A549 (cell line): ENCODE data around the gene EDA. TPM values are rescaled to one million over a fixed set of nuclear protein-coding genes. Genes with fewer than 3 reads are reported as not detected.

ENCODE experiments used
- ATAC-seq, 2 experiments: fragments of 200-7000 bp in 1 of 2; fragments of >200 bp in 1 of 2; cut with Nextera tagmentation in 1 of 2; cut with Tn5 transposase in 1 of 2; 3 replicates each; pipeline versions ENCODE4 v1.8.0 to v1.9.1; 2018 to 2020; ENCODE audit warnings: mild to moderate bottlenecking in 1 of 2, moderate library complexity in 1 of 2
- CTCF ChIA-PET: fragments of 300-600 bp; sonication (Branson Sonifier 250); formaldehyde crosslinking; extraction: SDS; loops from one replicate; lab custom pipeline; 2021; ENCODE audit warnings: antibody characterized with exemption, inconsistent platforms; lab: Yijun Ruan, JAX
- POLR2A ChIA-PET: fragments of 350-600 bp; formaldehyde crosslinking; extraction: SDS; loops from one replicate; lab custom pipeline; 2021; ENCODE audit warnings: antibody characterized with exemption, inconsistent platforms; lab: Yijun Ruan, JAX
- DNase-seq, 2 experiments: peaks; one replicate each; pipeline versions ENCODE4 v3.0.0 to v3.0.0-alpha.2; 2011 to 2016; ENCODE audit warnings: low read depth in 1 of 2, low spot score in 1 of 2
- FAIRE-seq: peaks from 2 replicates; lab custom pipeline; 2011; peaks lifted over from hg19 to GRCh38; lab: Jason Lieb, UNC
- H3K27ac ChIP-seq, 2 experiments: fragments of >200 bp; sonication (Bioruptor Twin); formaldehyde crosslinking; 3 replicates each; pipeline ENCODE4 v1.5.1; 2016 to 2017
- H3K4me1 ChIP-seq: fragments of >200 bp; sonication (Bioruptor Twin); formaldehyde crosslinking; 3 replicates; pipeline ENCODE4 v1.6.1; 2016
- H3K4me2 ChIP-seq: fragments of >200 bp; sonication (Bioruptor Twin); formaldehyde crosslinking; 3 replicates; pipeline ENCODE4 v1.6.1; 2016
- H3K4me3 ChIP-seq: fragments of >200 bp; sonication (Bioruptor Twin); formaldehyde crosslinking; 3 replicates; pipeline ENCODE4 v1.5.1; 2016
- H3K9me3 ChIP-seq: fragments of >200 bp; sonication (Bioruptor Twin); formaldehyde crosslinking; 3 replicates; pipeline ENCODE4 v1.6.1; 2016
- CBX8 ChIP-seq: fragments of 200-600 bp; sonication (generic); IDR thresholded peaks from 2 replicates; pipeline ENCODE4 v1.6.1; 2016
- EHF ChIP-seq: fragments of 250-450 bp; sonication (Bioruptor Pico); IDR thresholded peaks from 2 replicates; pipeline ENCODE4 v1.5.0; 2020; ENCODE audit warnings: mild to moderate bottlenecking
- GATA3 ChIP-seq: IDR thresholded peaks from 2 replicates; pipeline ENCODE4 v1.6.1; 2012; ENCODE audit warnings: borderline replicate concordance
- KDM5A ChIP-seq: fragments of 200-600 bp; sonication (generic); IDR thresholded peaks from 2 replicates; pipeline ENCODE4 v1.6.1; 2016; ENCODE audit warnings: antibody characterized with exemption, mild to moderate bottlenecking
- NPAS2 ChIP-seq: fragments of 250-450 bp; sonication (Bioruptor Pico); IDR thresholded peaks from 2 replicates; pipeline ENCODE4 v1.8.0; 2022; ENCODE audit warnings: mild to moderate bottlenecking, moderate library complexity, borderline replicate concordance
- NR3C1 ChIP-seq: fragments of >200 bp; sonication (Bioruptor Twin); formaldehyde crosslinking; IDR thresholded peaks from 3 replicates; pipeline ENCODE4 v1.6.1; 2017
- RAD21 ChIP-seq, 2 experiments: fragments of >200 bp in 1 of 2; sonication (Bioruptor Twin) in 1 of 2; formaldehyde crosslinking in 1 of 2; IDR thresholded peaks in 1 of 2; conservative IDR thresholded peaks in 1 of 2; 2 replicates in 1 of 2; 3 replicates in 1 of 2; pipeline ENCODE4 v1.6.1; 2012 to 2018; ENCODE audit warnings: inconsistent platforms in 1 of 2
- RCOR1 ChIP-seq: fragments of 150-350 bp; IDR thresholded peaks from 2 replicates; pipeline ENCODE4 v1.6.1; 2014; ENCODE audit warnings: antibody characterized with exemption, low read length, low read depth
- SMC3 ChIP-seq: fragments of >200 bp; sonication (Bioruptor Twin); formaldehyde crosslinking; IDR thresholded peaks from 3 replicates; pipeline ENCODE4 v1.6.1; 2018; ENCODE audit warnings: inconsistent platforms
- SREBF2 ChIP-seq: fragments of 450-650 bp; IDR thresholded peaks from 2 replicates; pipeline ENCODE4 v1.6.1; 2014; ENCODE audit warnings: mild to moderate bottlenecking, moderate library complexity
- TFCP2L1 ChIP-seq: fragments of 250-450 bp; sonication (Bioruptor Pico); IDR thresholded peaks from 2 replicates; pipeline ENCODE4 v1.5.0; 2021; ENCODE audit warnings: mild to moderate bottlenecking
- ZSCAN20 ChIP-seq: fragments of 250-450 bp; sonication (Bioruptor Pico); IDR thresholded peaks from 2 replicates; pipeline ENCODE4 v1.8.0; 2022; ENCODE audit warnings: mild to moderate bottlenecking, moderate library complexity
- WGBS: methylation state at CpG from one replicate; pipeline ENCODE4 v1.1.6; 2017; ENCODE audit errors: missing lambda C conversion rate; 5-methylcytosine and 5-hydroxymethylcytosine counted together
- polyA plus RNA-seq, 4 experiments: library from polyadenylated mRNA; depleted of rRNA in 3 of 4; stranded (reverse); fragments of >200 nt; fragmentation: RNase III in 1 of 4; extraction: RNeasy Plus Mini Kit Qiagen cat#74134 plus additional on column Dnase treatment in 1 of 4; gene quantifications; 2 replicates in 3 of 4; 3 replicates in 1 of 4; pipeline ENCODE4 v1.2.3, GENCODE V29; 2011 to 2017
- TF ChIP-seq, protein P1 (sequence below): fragments of >200 bp; sonication (Bioruptor Twin); formaldehyde crosslinking; IDR thresholded peaks from 3 replicates; pipeline ENCODE4 v1.5.1; 2016
- TF ChIP-seq, protein P2 (sequence below): IDR thresholded peaks from 2 replicates; pipeline ENCODE4 v1.6.1; 2012; ENCODE audit warnings: low read depth, borderline replicate concordance

The EDA gene
- polyA plus RNA-seq, 2 of the 4 experiments (the other 2 are of a cell fraction), result 0.25 to 0.26 TPM

DNA sequence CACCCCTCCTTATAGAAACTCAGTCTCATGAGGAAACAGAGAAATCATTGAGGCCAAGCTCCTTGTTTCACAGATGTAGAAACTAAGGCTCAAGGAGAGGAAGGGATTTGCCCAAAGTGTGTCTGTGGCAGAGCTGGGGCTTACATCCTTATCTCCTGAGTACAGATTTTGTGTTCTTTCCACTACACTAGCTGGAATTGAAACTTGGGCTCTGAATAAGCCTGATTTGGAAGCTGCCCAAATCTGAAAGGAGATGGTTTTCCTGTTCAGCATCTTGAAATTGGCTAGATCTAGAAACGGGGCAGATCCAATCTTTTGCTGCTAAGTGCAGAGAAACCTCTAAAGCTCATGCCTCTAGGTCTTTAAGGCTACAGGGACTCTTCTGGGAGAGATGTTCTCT, 409.6 kb downstream of the EDA start:
- 17% methylated on average over 1 of the region's 1 CpG for WGBS
- Histone ChIP-seq H3K4me3 (no peak overlapping the region), H3K9me3 (no peaks in the 10 kb centered on the region), H3K4me2 (no peak overlapping the region), H3K4me1 (peaks cover 12% of the 10 kb centered on the region; the same call in 2 of the 3 replicates), H3K27ac (no peak overlapping the region)
- no peak for TF ChIP-seq GATA3
- ChIA-PET POLR2A (no interaction called here), CTCF (no interaction called here)
- ATAC-seq (no peak), FAIRE-seq (no peak), DNase-seq (no peak)

DNA sequence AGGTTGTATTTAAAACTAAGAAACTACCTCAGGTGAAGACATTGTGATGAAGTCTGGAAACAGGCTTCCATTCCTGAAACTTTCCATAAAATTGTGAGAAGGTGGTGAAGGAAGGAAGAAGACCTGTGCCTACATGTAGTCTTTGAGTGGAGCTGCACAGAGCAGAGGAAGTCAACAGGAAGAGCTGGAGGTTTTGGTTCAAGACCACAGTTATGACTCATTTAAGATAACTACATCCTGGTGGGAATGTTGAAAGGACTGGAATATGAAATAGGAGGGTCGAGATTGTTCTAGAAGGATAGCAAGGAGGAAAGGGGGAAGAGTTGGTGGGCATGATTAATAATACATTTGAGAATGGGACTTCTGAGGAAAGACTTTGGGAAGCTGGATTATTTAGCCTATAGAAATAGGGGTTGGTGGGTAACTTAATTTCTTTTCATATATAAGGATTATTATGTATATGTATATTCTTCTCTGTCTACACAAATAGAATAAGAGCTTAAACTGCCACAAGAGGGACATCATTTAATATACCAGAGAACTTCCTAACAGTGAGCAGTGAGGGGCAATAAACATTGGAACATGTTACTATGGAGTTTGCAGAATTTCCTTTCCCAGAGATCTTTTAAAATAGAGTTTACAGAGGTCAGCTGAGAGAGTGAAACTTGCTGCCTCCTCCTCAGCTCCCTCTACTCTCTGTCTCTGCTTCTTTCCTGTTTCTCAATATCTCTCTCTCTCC, 410.4 kb downstream of the EDA start:
- ATAC-seq (no peak), DNase-seq (no peak), FAIRE-seq (no peak)
- Histone ChIP-seq H3K4me2 (no peak overlapping the region), H3K27ac (no peak overlapping the region), H3K9me3 (no peaks in the 10 kb centered on the region), H3K4me3 (no peak overlapping the region), H3K4me1 (peaks cover 12% of the 10 kb centered on the region; the same call in 2 of the 3 replicates)
- ChIA-PET POLR2A (no interaction called here), CTCF (interaction anchor here (1.0 kb wide), 1 partner anchor 71 kb away, joined by 4 read pairs; no protein-coding TSS in a partner anchor)
- TF ChIP-seq GATA3, result no peak
- TF ChIP-seq KDM5A, result no peak
- TF ChIP-seq, protein P1, sequence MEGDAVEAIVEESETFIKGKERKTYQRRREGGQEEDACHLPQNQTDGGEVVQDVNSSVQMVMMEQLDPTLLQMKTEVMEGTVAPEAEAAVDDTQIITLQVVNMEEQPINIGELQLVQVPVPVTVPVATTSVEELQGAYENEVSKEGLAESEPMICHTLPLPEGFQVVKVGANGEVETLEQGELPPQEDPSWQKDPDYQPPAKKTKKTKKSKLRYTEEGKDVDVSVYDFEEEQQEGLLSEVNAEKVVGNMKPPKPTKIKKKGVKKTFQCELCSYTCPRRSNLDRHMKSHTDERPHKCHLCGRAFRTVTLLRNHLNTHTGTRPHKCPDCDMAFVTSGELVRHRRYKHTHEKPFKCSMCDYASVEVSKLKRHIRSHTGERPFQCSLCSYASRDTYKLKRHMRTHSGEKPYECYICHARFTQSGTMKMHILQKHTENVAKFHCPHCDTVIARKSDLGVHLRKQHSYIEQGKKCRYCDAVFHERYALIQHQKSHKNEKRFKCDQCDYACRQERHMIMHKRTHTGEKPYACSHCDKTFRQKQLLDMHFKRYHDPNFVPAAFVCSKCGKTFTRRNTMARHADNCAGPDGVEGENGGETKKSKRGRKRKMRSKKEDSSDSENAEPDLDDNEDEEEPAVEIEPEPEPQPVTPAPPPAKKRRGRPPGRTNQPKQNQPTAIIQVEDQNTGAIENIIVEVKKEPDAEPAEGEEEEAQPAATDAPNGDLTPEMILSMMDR, result no peak
- TF ChIP-seq, protein P2, sequence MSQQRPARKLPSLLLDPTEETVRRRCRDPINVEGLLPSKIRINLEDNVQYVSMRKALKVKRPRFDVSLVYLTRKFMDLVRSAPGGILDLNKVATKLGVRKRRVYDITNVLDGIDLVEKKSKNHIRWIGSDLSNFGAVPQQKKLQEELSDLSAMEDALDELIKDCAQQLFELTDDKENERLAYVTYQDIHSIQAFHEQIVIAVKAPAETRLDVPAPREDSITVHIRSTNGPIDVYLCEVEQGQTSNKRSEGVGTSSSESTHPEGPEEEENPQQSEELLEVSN, result no peak
- no peak for TF ChIP-seq TFCP2L1
- TF ChIP-seq SREBF2, result no peak
- TF ChIP-seq CBX8, result no peak
- 18% methylated on average over 1 of the region's 1 CpG for WGBS

DNA sequence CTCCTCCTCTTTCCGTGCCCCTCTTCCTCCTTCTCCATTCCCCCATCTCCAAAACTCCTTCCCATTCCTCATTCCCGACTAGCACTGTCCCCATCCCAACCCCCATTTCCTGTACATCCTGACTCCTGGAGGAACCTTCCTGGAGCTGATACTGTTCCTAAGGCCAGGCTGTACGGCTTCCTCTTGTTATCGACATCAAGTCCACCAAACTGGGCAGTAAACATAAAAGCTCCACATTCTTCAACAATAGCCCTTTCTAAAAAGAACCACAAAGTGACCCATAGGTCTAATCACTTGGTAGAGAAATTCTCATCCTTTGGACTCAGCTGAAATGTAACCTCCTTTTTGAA, 410.9 kb downstream of the EDA start:
- H3K4me2 ChIP-seq, result no peak overlapping the region
- H3K27ac ChIP-seq, result no peak overlapping the region
- FAIRE-seq, result no peak
- H3K4me3 ChIP-seq, result no peak overlapping the region
- WGBS, result 50% methylated on average over 4 of the region's 4 CpGs
- no peak for ATAC-seq
- POLR2A ChIA-PET, result no interaction called here
- no peaks in the 10 kb centered on the region for H3K9me3 ChIP-seq
- no peak for TF ChIP-seq ZSCAN20
- TF ChIP-seq NPAS2 (CRISPR knock-in tag), result no peak
- TF ChIP-seq TFCP2L1, result no peak
- TF ChIP-seq EHF (CRISPR knock-in tag), result no peak
- no peak for DNase-seq
- H3K4me1 ChIP-seq, result peaks cover 12% of the 10 kb centered on the region; the same call in 2 of the 3 replicates
- CTCF ChIA-PET, result interaction anchor here (0.6 to 1.0 kb wide), 2 partner anchors 71 to 891 kb away, joined by 4 read pairs; no protein-coding TSS in a partner anchor

DNA sequence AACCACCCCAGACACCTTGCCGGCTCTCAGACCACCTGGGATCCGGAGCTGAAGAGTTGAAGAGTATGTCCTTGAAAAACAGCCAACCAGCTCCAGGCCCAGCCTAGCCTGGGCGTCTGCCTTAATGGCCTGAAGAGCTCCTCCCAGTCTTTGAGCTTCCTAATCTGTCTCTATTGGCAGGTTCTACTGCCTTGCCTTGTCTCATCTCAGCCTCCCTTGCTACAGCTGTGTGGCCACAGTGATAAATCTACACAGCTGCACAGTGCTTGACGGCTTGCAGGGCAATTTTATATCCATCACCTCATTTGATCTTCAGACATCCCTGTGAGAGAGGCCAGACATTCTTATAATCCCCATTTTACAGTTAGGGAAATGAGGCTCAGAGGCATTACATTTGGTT, 413.9 kb downstream of the EDA start:
- H3K4me2 ChIP-seq, result no peak overlapping the region
- no peak for DNase-seq
- POLR2A ChIA-PET, result interaction anchor here (1.4 kb wide), 1 partner anchor 103 kb away, joined by 4 read pairs; the partner anchor contains the start of gene IGBP1
- no peak for FAIRE-seq
- no peak overlapping the region for H3K27ac ChIP-seq
- no peak overlapping the region for H3K4me3 ChIP-seq
- no peak for TF ChIP-seq NR3C1
- TF ChIP-seq, all 56 proteins: peak for 0
- Histone ChIP-seq H3K4me1 (no peaks in the 10 kb centered on the region), H3K9me3 (no peaks in the 10 kb centered on the region)
- ATAC-seq, result no peak
- 52% methylated on average over 4 of the region's 4 CpGs for WGBS
- CTCF ChIA-PET, result interaction anchor here (0.6 to 6.5 kb wide), 17 partner anchors 9 to 537 kb away, joined by 3 to 49 read pairs (median 5); no protein-coding TSS in a partner anchor

DNA sequence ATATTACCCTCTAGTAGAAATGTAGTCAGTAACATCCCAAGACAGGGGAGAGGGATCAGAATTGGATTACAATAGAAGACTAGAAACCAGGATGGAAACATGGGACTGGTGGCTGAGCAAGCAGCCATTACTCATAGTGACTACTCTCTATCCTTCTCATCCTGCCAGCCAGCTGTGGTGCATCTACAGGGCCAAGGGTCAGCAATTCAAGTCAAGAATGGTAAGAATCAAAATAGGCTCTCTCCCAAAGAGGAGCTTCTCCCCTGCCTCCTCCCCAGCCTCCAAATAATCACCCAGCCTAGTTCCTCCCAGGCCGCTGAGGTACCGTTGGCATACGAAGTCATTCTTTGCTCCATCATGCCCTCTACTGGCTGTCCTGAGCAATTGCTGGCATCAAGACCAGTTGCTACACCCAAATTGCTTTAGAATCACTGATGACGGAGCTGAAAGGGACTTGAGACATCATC, 414.4 kb downstream of the EDA start:
- H3K4me1 ChIP-seq, result no peaks in the 10 kb centered on the region
- ATAC-seq, result peak; percentile 77 to 89
- FAIRE-seq, result peak; percentile 95
- TF ChIP-seq RCOR1, result no peak
- TF ChIP-seq RAD21 (conservative IDR thresholded peaks at IDR 0.05 in 1 of 2, IDR thresholded peaks at IDR 0.05 in 1 of 2), result peak; percentile 63 to 65
- peak; percentile 64; the same call in 2 of the 3 replicates for TF ChIP-seq SMC3
- ChIA-PET CTCF (interaction anchor here (0.6 to 6.5 kb wide), 25 partner anchors 9 to 538 kb away, joined by 3 to 49 read pairs (median 4); no protein-coding TSS in a partner anchor), POLR2A (interaction anchor here (1.4 kb wide), 1 partner anchor 103 kb away, joined by 4 read pairs; the partner anchor contains the start of gene IGBP1)
- peak; percentile 51 to 61 for DNase-seq
- no peak overlapping the region for H3K4me3 ChIP-seq
- no peak overlapping the region for H3K27ac ChIP-seq
- no peaks in the 10 kb centered on the region for H3K9me3 ChIP-seq
- WGBS, result 4% methylated on average over 4 of the region's 4 CpGs
- H3K4me2 ChIP-seq, result no peak overlapping the region
